HG03045 (cell line): Measurements from ENCODE around the gene GAS5.
"Not testable (repeated sequence)": the region's sequence is repeated elsewhere in the genome, so short reads cannot be mapped to it uniquely, and the experiment has no call there.

Source experiments
- ATAC-seq: cut with Tn5 transposase; IDR thresholded peaks from one replicate; pipeline ENCODE4 v1.9.1; 2021; ENCODE audit warnings: mild to moderate bottlenecking, moderate library complexity; ENCODE audit not compliant: unreplicated experiment

The GAS5 gene

GRCh38 chr1:173870252-173871075 lies 2.7 kb upstream of the GAS5 start:
- no peak for ATAC-seq

GRCh38 chr1:173869021-173869359 lies 1.2 kb upstream of the GAS5 start:
- no peak for ATAC-seq

GRCh38 chr1:173868266-173869020 lies 654 bp upstream of the GAS5 start, which contains the start of gene ZBTB37:
ZBTB37 (plus strand) TSS chr1:173868380; CDS start chr1:173870226, 1,846 bp downstream.
- peak; percentile 67 for ATAC-seq

- no peak for ATAC-seq
These were observed 542 bp downstream of the GAS5 start for GRCh38 chr1:173867141-173867752.

GRCh38 chr1:173866413-173867115 lies 1.2 kb downstream of the GAS5 start:
- no peak for ATAC-seq

- ATAC-seq: no peak
These were observed 2.2 kb downstream of the GAS5 start for GRCh38 chr1:173865468-173866164.

GRCh38 chr1:173864179-173864867 lies 3.5 kb downstream of the GAS5 start:
- ATAC-seq: no peak

- ATAC-seq: no peak
These were observed 4.3 kb downstream of the GAS5 start for GRCh38 chr1:173863224-173864161.

GRCh38 chr1:173862769-173863223 lies 5.0 kb downstream of the GAS5 start:
- no peak for ATAC-seq

GRCh38 chr1:173862146-173862768 lies 5.5 kb downstream of the GAS5 start:
- not testable (repeated sequence) for ATAC-seq

- no peak for ATAC-seq
These were observed 6.1 kb downstream of the GAS5 start for GRCh38 chr1:173861731-173862145.

- no peak for ATAC-seq
These were observed 7.7 kb downstream of the GAS5 start for GRCh38 chr1:173860065-173860464.

GRCh38 chr1:173859547-173859946 lies 8.2 kb downstream of the GAS5 start:
- ATAC-seq: not testable (repeated sequence)

GRCh38 chr1:173857363-173857917 lies 10.3 kb downstream of the GAS5 start:
- no peak for ATAC-seq

- ATAC-seq: no peak
These were observed 10.9 kb downstream of the GAS5 start for GRCh38 chr1:173856903-173857302.

- no peak for ATAC-seq
These were observed 11.8 kb downstream of the GAS5 start for GRCh38 chr1:173856014-173856413.

GRCh38 chr1:173853074-173853473 lies 14.7 kb downstream of the GAS5 start:
- no peak for ATAC-seq

- no peak for ATAC-seq
These were observed 15.7 kb downstream of the GAS5 start for GRCh38 chr1:173852105-173852504.
